Measurements from ENCODE around the gene SLC36A1.
A peak's percentile ranks its signal among the peaks of the same experiment; 100 is the strongest.
"Not testable (repeated sequence)": the region's sequence is repeated elsewhere in the genome, so short reads cannot be mapped to it uniquely, and the experiment has no call there.

Gene SLC36A1

GRCh38 chr5:151483647-151484046 is 36.2 kb downstream of the SLC36A1 start:
- DNase-seq (ENCODE audit: low read depth in 2 of 2) = no peak

DNA sequence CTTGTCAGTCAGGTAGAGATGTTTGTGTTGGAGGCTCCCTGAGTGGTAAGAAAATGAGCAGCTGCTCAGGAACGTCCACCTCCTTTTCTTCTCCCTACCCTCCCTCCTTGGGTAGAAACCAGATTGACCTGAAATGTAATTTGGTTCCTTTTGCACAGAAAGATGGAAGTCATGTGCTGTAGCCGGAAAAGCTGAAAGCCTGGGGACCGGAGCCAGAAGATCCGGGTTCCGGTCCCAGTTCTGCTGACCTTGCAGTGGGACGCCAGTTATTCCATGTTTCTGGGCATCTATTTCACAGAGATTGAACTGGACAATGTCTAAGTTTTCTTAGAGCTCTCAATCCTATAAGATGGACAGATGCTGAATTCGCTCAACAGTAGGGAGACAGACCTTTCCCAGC is 40.1 kb downstream of the SLC36A1 start:
- no peak for DNase-seq (ENCODE audit: low read depth in 2 of 2)

DNA sequence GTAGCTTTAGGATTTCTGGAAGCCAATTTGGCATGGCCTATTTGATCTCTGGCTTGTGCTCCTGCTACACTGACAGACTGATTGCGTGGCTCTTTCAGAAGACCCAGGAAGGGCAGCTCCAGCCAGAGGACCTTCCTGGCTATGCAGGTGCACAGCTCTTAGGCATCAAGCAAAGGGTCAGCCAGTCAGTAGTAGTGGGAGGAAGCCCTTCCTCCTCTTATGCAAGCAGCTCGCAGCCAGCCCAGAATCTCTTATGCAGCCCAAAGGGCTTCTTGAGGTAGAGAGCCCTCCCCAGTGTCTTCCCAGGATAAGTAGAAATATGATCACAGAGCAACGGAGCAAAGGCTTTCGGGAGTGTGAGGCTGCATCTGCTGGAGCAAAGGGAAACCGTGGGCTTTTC is 43.2 kb downstream of the SLC36A1 start:
- no peak for DNase-seq (ENCODE audit: low read depth in 2 of 2)

- no peak for DNase-seq (ENCODE audit: low read depth in 2 of 2)
Observed at GRCh38 chr5:151491062-151491461, 43.7 kb downstream of the SLC36A1 start.

DNA sequence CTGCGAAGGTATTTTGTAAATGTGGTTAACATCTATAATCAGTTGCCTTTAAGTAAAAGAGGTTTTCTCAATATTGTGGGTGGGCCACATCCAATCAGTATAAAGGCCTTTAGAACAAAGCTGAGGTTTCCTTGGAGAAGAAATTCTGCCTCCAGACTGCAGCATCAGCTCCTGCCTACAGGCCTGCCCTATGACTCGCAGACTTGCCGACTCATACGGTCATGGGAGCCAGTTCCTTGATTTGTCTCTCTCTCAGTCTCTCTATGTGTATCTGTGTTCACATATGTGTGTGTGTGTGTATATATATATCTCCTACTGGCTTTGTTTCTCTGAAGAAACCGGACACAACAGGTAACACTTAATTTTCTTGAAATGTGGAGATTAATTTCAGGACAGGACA is 45.3 kb downstream of the SLC36A1 start:
- no peak for DNase-seq (ENCODE audit: low read depth in 2 of 2)

- no peak for DNase-seq (ENCODE audit: low read depth in 2 of 2)
Observed at GRCh38 chr5:151493665-151494064, 46.3 kb downstream of the SLC36A1 start.

DNA sequence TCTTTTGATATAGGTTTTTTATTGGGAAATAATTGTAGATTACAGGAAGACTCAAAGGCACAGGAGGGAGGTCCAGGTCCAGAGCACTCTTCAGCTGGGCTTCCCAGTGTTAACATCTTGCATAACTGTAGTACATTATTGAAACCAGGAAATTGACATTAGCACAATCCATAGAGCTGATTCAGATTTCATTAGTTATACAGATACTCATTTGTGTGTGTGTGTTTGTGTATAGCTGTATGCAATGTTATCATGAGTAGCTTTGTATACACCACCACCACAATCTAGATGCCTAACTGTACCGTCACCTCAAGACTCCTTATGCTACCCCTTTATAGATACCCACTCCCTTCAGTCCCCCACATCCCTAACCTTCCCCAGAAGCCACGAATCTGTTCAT is 47.9 kb downstream of the SLC36A1 start:
- DNase-seq (ENCODE audit: low read depth in 2 of 2) = no peak

DNA sequence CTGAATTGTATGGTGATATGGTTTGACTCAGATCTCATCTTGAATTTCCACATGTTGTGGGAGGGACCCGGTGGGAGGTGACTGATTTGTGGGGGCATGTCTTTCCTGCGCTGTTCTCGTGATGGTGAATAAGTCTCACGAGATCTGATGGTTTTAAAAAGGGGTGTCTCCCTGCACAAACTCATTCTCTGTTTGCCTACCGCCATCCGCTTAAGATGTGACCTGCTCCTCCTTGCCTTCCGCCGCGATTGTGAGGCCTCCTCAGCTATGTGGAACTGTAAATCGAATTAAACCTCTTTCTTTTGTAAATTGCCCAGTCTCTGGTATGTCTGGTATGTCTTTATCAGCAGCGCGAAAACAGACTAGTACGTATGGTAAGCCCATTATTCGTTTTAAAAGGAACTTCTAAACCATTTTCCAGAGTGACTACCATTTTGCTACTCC is 48.7 kb downstream of the SLC36A1 start:
- no peak for DNase-seq (ENCODE audit: low read depth in 2 of 2)

DNA sequence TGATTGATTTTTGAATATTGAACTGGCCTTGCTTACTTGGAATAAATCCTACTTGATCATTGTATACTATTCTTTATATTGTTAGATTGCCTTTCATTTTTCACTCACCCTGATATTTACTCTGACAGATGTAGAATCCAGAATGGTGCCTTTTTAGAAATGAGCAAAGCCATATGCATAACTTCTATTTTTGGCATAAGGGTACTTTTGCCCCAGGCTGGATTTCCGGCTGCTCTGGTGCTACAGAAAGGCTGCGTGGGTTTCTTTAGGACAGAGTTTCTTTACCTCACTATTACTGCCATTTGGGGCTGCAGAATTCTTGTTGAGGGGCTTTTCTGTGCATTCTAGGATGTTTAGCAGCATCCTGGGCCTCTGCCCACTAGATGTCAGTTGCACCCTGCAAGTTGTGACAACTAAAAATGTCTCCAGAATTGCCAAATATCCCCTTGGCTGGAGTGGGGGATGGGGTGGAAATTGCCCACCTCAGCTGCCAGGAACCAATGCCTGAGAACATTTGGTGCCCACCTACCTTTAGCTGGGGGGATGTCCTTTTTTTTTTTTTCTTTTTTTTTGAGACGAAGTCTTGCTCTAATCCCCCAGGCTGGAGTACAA is 50.1 kb downstream of the SLC36A1 start:
- no peak for DNase-seq (ENCODE audit: low read depth in 2 of 2)

- DNase-seq (ENCODE audit: low read depth in 2 of 2) = no peak
Observed at GRCh38 chr5:151498395-151499155, 51.2 kb downstream of the SLC36A1 start.

GRCh38 chr5:151499501-151500035 is 52.2 kb downstream of the SLC36A1 start:
- no peak for DNase-seq (ENCODE audit: low read depth in 2 of 2)

DNA sequence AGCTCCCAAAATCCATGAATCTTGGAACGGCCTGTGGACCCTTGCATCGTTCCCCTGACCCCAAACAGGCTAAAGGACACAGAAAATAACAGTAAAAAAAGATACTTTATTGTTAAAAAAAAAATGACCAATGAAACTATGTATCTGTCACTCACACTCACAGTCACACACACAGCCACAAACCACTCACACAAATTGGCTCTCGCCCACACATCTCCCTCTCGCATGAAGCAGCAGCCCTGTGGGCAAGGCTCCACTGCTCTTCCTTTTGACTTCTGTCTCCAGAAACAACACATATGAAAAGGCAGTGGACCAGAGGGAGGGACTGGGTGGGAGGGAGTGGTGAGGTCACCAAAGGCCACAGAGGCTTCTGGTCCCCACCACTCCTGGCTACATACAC is 56.6 kb downstream of the SLC36A1 start:
- no peak for DNase-seq (ENCODE audit: low read depth in 2 of 2)

- DNase-seq (ENCODE audit: low read depth in 2 of 2) = not testable (repeated sequence)
Observed at GRCh38 chr5:151508308-151508707, 60.9 kb downstream of the SLC36A1 start.

- DNase-seq (ENCODE audit: low read depth in 2 of 2) = no peak
Observed at GRCh38 chr5:151509231-151509630, 61.8 kb downstream of the SLC36A1 start.

DNA sequence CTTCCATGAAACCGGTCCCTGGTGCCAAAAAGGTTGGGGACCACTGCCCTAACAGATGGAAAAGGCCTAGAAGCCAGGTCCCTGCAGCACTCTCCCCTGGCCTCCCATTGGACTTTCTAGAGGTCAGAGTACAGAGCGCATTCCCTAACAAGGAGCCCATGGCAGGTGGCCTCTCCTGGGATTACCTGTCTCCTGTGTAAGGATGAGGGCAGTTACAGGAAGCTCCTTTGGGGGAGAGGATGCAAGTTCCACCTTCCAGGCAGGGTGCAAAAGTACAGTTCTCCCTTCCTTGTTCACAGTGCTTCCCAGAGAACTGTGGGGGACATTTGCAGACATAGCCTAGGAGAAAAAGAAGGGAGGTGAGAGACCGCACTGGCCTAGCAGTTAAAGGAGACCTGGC is 62.4 kb downstream of the SLC36A1 start:
- DNase-seq (ENCODE audit: low read depth in 2 of 2) = no peak

GRCh38 chr5:151517122-151517920 is 69.9 kb downstream of the SLC36A1 start:
- DNase-seq (ENCODE audit: low read depth in 2 of 2) = no peak

DNA sequence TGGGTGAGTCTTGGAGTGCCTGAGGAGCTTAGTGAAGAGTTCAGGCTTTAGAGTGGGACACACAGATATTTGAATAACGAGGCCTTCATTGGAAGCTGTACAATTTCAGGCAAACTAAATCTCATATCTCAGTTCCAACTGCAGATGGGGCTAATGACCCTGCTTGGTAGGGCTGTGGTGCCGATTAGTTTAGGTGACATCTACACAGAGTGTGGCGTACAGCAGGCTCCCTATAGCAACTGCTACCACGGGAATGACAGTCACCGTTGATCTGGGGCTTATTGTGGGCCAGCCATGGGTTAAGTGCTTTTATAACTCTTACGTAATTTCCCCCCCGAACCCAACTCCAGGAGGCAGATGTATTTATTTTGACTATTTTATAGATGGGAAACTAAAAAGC is 72.9 kb downstream of the SLC36A1 start:
- no peak for DNase-seq (ENCODE audit: low read depth in 2 of 2)

- no peak for DNase-seq (ENCODE audit: low read depth in 2 of 2)
Observed at GRCh38 chr5:151522226-151522625, 74.8 kb downstream of the SLC36A1 start.

- DNase-seq (ENCODE audit: low read depth in 2 of 2) = peak in 1 of 2 donors; percentile 8
Observed at GRCh38 chr5:151523335-151523734, 75.9 kb downstream of the SLC36A1 start.

DNA sequence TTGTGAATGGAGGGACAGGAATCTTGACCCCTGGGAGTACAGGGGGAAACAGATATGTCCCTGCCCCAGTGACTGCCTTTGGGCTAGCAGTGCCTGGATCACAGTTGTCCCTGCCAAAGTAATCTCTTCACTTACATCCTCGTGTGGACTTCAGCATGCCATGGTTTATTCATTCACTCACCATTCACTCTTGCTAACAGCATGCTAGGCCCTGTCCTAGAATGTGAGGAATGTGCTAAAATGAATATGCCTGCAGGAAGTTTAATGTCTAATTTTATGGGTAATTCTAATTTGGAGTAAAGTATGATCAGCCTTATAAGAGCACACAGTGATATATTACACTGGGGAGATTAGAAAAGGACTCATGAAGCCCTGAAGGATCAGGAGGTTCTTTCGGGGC is 80.8 kb downstream of the SLC36A1 start:
- DNase-seq (ENCODE audit: low read depth in 2 of 2) = no peak

DNA sequence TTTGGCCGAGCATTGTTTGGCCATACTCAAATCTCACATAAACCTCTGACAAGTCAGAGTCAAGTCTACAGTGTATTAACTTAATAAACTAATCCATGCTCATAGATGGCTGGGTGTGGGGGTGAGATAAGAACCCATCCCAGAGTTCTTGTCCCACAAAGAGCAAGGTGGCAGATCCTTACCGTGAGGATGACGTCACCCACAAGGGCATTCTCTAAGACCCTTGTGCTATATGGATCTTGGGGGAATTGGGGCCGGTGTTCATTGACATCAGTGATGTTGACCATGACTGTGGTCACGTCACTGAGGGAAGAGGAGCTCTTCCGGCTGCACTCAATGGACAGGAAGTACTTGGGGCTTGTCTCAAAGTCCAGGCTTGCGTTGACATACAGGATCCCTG is 81.6 kb downstream of the SLC36A1 start:
- no peak for DNase-seq (ENCODE audit: low read depth in 2 of 2)

GRCh38 chr5:151531581-151531980 is 84.2 kb downstream of the SLC36A1 start:
- DNase-seq (ENCODE audit: low read depth in 2 of 2) = no peak

Measured in stimulated activated CD4-positive, alpha-beta T cell treated with anti-CD3 and anti-CD28 coated beads, Interleukin-4, amount 100 ng/mL, for 48 hours (primary cell).